ENCODE measurements around the gene SUPT20H. TPM values are rescaled to one million over a fixed set of nuclear protein-coding genes. Genes with fewer than 3 reads are reported as not detected.

SUPT20H gene
- total and polyA plus RNA-seq, 2 of the 4 experiments (the other 2 are of a cell fraction) = 46.6 to 55.1 TPM

DNA sequence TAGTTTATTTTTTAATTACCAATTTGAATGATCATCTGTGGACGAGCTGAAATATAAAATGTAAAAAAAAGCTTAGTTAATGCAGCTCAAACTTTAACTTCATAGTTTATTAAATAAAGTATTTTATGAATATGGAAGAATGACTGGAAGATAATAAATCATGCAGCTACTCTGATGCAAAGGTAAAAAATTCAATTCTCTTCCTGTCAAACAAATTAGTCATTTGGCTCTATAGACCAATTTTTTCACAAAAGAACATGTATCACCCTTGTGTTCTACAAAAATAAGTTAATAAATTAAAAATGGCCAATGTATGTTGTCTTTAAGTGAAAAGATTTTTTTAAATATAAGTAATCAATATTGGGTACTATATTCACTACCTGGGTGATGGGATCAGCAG lies 32.7 kb downstream of the SUPT20H start:
- Histone ChIP-seq H3K18ac (ENCODE audit: low read depth, low read length) (no peak overlapping the region), H2BK5ac (ENCODE audit: low read depth, low read length, poor library complexity, severe bottlenecking) (no peak overlapping the region), H3K9ac (ENCODE audit: low read depth, low read length) (no peak overlapping the region), H3K27ac (ENCODE audit: insufficient read depth, low read length) (no peak overlapping the region), H2BK120ac (ENCODE audit: low read depth, low read length) (no peak overlapping the region), H3K4ac (ENCODE audit: low read depth, low read length) (no peak overlapping the region), H3K14ac (replicated peaks; ENCODE audit: low read depth, low read length) (no peak overlapping the region), H2AK5ac (ENCODE audit: low read depth, low read length) (no peak overlapping the region), H4K20me1 (ENCODE audit: insufficient read depth, low read length) (no peaks in the 10 kb centered on the region; the same call in 1 of the 2 replicates), H3K27me3 (ENCODE audit: control insufficient read depth, insufficient read depth, low read length) (no peaks in the 10 kb centered on the region), H4K5ac (ENCODE audit: low read depth, low read length) (no peak overlapping the region), H3K36me3 (ENCODE audit: control insufficient read depth, insufficient read depth, low read length) (peaks cover 31% of the 10 kb centered on the region), H4K8ac (ENCODE audit: low read depth in 2 of 2, low read length in 2 of 2) (no peak overlapping the region), H3K56ac (ENCODE audit: extremely low read depth, insufficient read depth, low read length) (no peak overlapping the region), H2BK15ac (ENCODE audit: low read depth, low read length) (no peak overlapping the region), H2BK20ac (ENCODE audit: low read depth, low read length) (no peak overlapping the region), H4K91ac (ENCODE audit: insufficient read depth, low read depth, low read length) (no peak overlapping the region), H3K9me1 (ENCODE audit: insufficient read depth, low read length) (no peaks in the 10 kb centered on the region), H3K9me3 (ENCODE audit: control insufficient read depth, insufficient read depth, low read length) (no peaks in the 10 kb centered on the region), H3K4me1 (ENCODE audit: control insufficient read depth, insufficient read depth, low read length) (no peaks in the 10 kb centered on the region), H2AK9ac (replicated peaks; ENCODE audit: low read depth, low read length, poor library complexity) (no peak overlapping the region), H2AFZ (replicated peaks; ENCODE audit: low read length, poor library complexity) (no peak overlapping the region), H3K23ac (ENCODE audit: low read depth, low read length) (no peak overlapping the region), H3K4me3 (ENCODE audit: insufficient read depth, low read depth, low read length) (no peak overlapping the region), H3K79me1 (ENCODE audit: low read depth in 1 of 2, low read length in 2 of 2) (peaks cover 4 to 7% of the 10 kb centered on the region in 2 experiments), H3K4me2 (ENCODE audit: low read depth, low read length) (no peak overlapping the region)
- BruUV-seq (replicated peaks) = no TSS peak
- CTCF ChIA-PET = interaction anchor here (0.5 to 0.7 kb wide), 2 partner anchors 21 to 576 kb away, joined by 3 to 4 read pairs; no protein-coding TSS in a partner anchor
- DNase-seq = no peak
- ATAC-seq (ENCODE audit: low read depth) = no peak
- intact Hi-C loops (cut with micrococcal nuclease) (no loop called here), in situ Hi-C loops (cut with MboI; ENCODE audit: low sequenced_read_pairs) (loop anchor here (25.0 kb wide), 1 partner anchor 1336 kb away; no protein-coding TSS in a partner anchor), dilution Hi-C loops (cut with HindIII; ENCODE audit: low sequenced_read_pairs, unreplicated experiment) (no loop called here)
- WGBS, 2 experiments (ENCODE audit: extremely low coverage in 2 of 2, insufficient read length in 1 of 2) = no CpG with 5 or more reads among the region's 1 CpG
- POLR2A ChIA-PET (ENCODE audit: unreplicated experiment) = no interaction called here
- TF ChIP-seq, protein P1, sequence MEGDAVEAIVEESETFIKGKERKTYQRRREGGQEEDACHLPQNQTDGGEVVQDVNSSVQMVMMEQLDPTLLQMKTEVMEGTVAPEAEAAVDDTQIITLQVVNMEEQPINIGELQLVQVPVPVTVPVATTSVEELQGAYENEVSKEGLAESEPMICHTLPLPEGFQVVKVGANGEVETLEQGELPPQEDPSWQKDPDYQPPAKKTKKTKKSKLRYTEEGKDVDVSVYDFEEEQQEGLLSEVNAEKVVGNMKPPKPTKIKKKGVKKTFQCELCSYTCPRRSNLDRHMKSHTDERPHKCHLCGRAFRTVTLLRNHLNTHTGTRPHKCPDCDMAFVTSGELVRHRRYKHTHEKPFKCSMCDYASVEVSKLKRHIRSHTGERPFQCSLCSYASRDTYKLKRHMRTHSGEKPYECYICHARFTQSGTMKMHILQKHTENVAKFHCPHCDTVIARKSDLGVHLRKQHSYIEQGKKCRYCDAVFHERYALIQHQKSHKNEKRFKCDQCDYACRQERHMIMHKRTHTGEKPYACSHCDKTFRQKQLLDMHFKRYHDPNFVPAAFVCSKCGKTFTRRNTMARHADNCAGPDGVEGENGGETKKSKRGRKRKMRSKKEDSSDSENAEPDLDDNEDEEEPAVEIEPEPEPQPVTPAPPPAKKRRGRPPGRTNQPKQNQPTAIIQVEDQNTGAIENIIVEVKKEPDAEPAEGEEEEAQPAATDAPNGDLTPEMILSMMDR (conservative IDR thresholded peaks at IDR 0.05; ENCODE audit: low read depth, low read length) = no peak
- no peak for TF ChIP-seq RFX5 (IDR thresholded peaks at IDR 0.05; ENCODE audit: low read depth, low read length)

Data from IMR-90 (cell line).